DLD1 (cell line): ENCODE measurements around the gene CSNK1G2.

Source experiments
- in situ Hi-C: cut with HindIII; loops from 2 replicates; pipeline ENCODE4 v1.10.0; 2017; ENCODE audit warnings: low sequenced_read_pairs

Gene CSNK1G2

GRCh38 chr19:1941146-1942077, at the start of gene CSNK1G2:
Gene CSNK1G2 (plus strand): TSS chr19:1941172. CDS start chr19:1969773, 28,601 bp downstream.
- in situ Hi-C loops: no loop called here

GRCh38 chr19:1893791-1894190, 47.2 kb upstream of the CSNK1G2 start:
- in situ Hi-C loops: no loop called here

GRCh38 chr19:1896508-1896907, 44.5 kb upstream of the CSNK1G2 start:
- in situ Hi-C loops: no loop called here

GRCh38 chr19:1901940-1902404, 39.0 kb upstream of the CSNK1G2 start:
- in situ Hi-C loops: no loop called here

- in situ Hi-C loops: no loop called here
These were observed 38.0 kb upstream of the CSNK1G2 start for GRCh38 chr19:1902923-1903322.

GRCh38 chr19:1904860-1905109, 36.2 kb upstream of the CSNK1G2 start:
- in situ Hi-C loops: no loop called here

GRCh38 chr19:1905110-1905862, 35.7 kb upstream of the CSNK1G2 start, which contains the start of the genes ADAT3 and SCAMP4:
Gene ADAT3 (plus strand): TSS chr19:1905399. CDS start chr19:1912048, 6,649 bp downstream.
Gene SCAMP4 (plus strand): TSS chr19:1905399. CDS start chr19:1915020, 9,621 bp downstream.
- in situ Hi-C loops: no loop called here

GRCh38 chr19:1905863-1906375, 35.1 kb upstream of the CSNK1G2 start:
- in situ Hi-C loops: no loop called here

GRCh38 chr19:1906985-1907562, 33.9 kb upstream of the CSNK1G2 start:
- in situ Hi-C loops: no loop called here

- in situ Hi-C loops: no loop called here
These were observed 33.2 kb upstream of the CSNK1G2 start for GRCh38 chr19:1907563-1908363.

GRCh38 chr19:1908364-1908678, 32.7 kb upstream of the CSNK1G2 start:
- in situ Hi-C loops: no loop called here

GRCh38 chr19:1909761-1910080, 31.3 kb upstream of the CSNK1G2 start:
- in situ Hi-C loops: no loop called here

- in situ Hi-C loops: no loop called here
These were observed 30.8 kb upstream of the CSNK1G2 start for GRCh38 chr19:1910177-1910576.

- in situ Hi-C loops: no loop called here
These were observed 29.9 kb upstream of the CSNK1G2 start for GRCh38 chr19:1911098-1911497.

GRCh38 chr19:1911995-1912394, 29.0 kb upstream of the CSNK1G2 start:
- in situ Hi-C loops: no loop called here

GRCh38 chr19:1912760-1913505, 28.0 kb upstream of the CSNK1G2 start:
- in situ Hi-C loops: no loop called here

GRCh38 chr19:1913781-1914577, 27.0 kb upstream of the CSNK1G2 start:
- in situ Hi-C loops: no loop called here

- in situ Hi-C loops: no loop called here
These were observed 26.1 kb upstream of the CSNK1G2 start for GRCh38 chr19:1914826-1915341.

- in situ Hi-C loops: no loop called here
These were observed 23.8 kb upstream of the CSNK1G2 start for GRCh38 chr19:1917146-1917545.
